Spleen (tissue), 7 donors: ENCODE data around the gene NFIX.

Source experiments
- CTCF ChIP-seq, 11 experiments: fragments of 200-600 bp in 7 of 11; fragments of 450-650 bp in 4 of 11; sonication (generic) in 4 of 11; IDR thresholded peaks in 8 of 11; conservative IDR thresholded peaks in 3 of 11; 1 replicate in 7 of 11; 2 replicates in 4 of 11; pipeline versions ENCODE4 v1.4.0 to v1.8.0; 2016 to 2021; ENCODE audit warnings: antibody characterized with exemption in 11 of 11, inconsistent platforms in 4 of 11, mild to moderate bottlenecking in 1 of 11
- POLR2A ChIP-seq, 3 donors: fragments of 450-650 bp; IDR thresholded peaks; one replicate each; pipeline ENCODE4 v1.5.1; 2017; ENCODE audit warnings: antibody characterized with exemption in 3 of 3, mild to moderate bottlenecking in 1 of 3
- POLR2AphosphoS5 ChIP-seq, 3 donors: sonication (generic); formaldehyde crosslinking; IDR thresholded peaks; one replicate each; pipeline ENCODE4 v1.5.1; 2017; ENCODE audit warnings: antibody characterized with exemption in 3 of 3
- donor health status: DM: no; HTN: no; CAD: no; lungs with moderate emphysema.
- donor health status: DM: no; HTN: no; CAD: no.
- donor health status: DM: no; HTN: no; CAD: no.

GRCh38 chr19:12967907-12968306, 27.4 kb upstream of the NFIX start:
- no peak for TF ChIP-seq CTCF (IDR thresholded peaks at IDR 0.05 in 8 of 11, conservative IDR thresholded peaks at IDR 0.05 in 3 of 11)
- TF ChIP-seq POLR2A (IDR thresholded peaks at IDR 0.05), result no peak
- no peak for TF ChIP-seq POLR2AphosphoS5 (IDR thresholded peaks at IDR 0.05)
